GM12878 (cell line): ENCODE measurements around the gene STARD8. TPM values are rescaled to one million over a fixed set of nuclear protein-coding genes. Genes with fewer than 3 reads are reported as not detected.

Source experiments
- ATAC-seq: fragments of 200-7000 bp; cut with Tn5 transposase; 3 replicates; pipeline ENCODE4 v1.9.1; 2020; ENCODE audit warnings: mild to moderate bottlenecking, moderate library complexity
- BruUV-seq: library from RNA; stranded (reverse); fragments of 400-500 nt; replicated peaks from 2 replicates; lab custom pipeline; 2021; lab: Mats Ljungman, UMichigan
- CTCF ChIA-PET: fragments of 300-600 bp; sonication (Branson Sonifier 250); formaldehyde crosslinking; extraction: SDS; loops from one replicate; lab custom pipeline; 2021; ENCODE audit warnings: inconsistent platforms; lab: Yijun Ruan, JAX
- POLR2A ChIA-PET: fragments of 350-600 bp; formaldehyde crosslinking; extraction: SDS; loops from one replicate; lab custom pipeline; 2021; ENCODE audit warnings: inconsistent platforms; lab: Charles Lee
- RAD21 ChIA-PET: fragments of 300-600 bp; sonication (Branson Sonifier 250); formaldehyde crosslinking; loops from one replicate; lab custom pipeline; 2023; ENCODE audit warnings: antibody characterized with exemption; ENCODE audit not compliant: unreplicated experiment; lab: Charles Lee
- SMC1A ChIA-PET: fragments of 300-600 bp; sonication (Branson Sonifier 250); formaldehyde crosslinking; loops from one replicate; lab custom pipeline; 2023; ENCODE audit not compliant: unreplicated experiment, uncharacterized antibody; lab: Charles Lee
- DNase-seq: peaks from one replicate; pipeline ENCODE4 v3.0.0-alpha.2; 2011; ENCODE audit warnings: low read depth, low spot score
- FAIRE-seq: peaks from 3 replicates; lab custom pipeline; 2011; peaks lifted over from hg19 to GRCh38; lab: Jason Lieb, UNC
- H2AFZ ChIP-seq: 2 replicates; pipeline ENCODE4 v1.6.0; 2011; ENCODE audit warnings: low read depth, low read length, control low read depth; ENCODE audit not compliant: control insufficient read depth
- H3K27ac ChIP-seq: 2 replicates; pipeline ENCODE4 v1.5.1; 2011; ENCODE audit warnings: control low read depth; ENCODE audit not compliant: control insufficient read depth, insufficient read depth
- H3K27me3 ChIP-seq, 2 experiments: replicated peaks in 1 of 2; 2 replicates each; pipeline versions ENCODE4 v1.6.0 to v1.6.1; 2011; ENCODE audit warnings: low read length in 1 of 2; ENCODE audit not compliant: control insufficient read depth in 2 of 2, insufficient read depth in 2 of 2
- H3K36me3 ChIP-seq, 2 experiments: 2 replicates each; pipeline ENCODE4 v1.5.1; 2011; ENCODE audit warnings: low read length in 1 of 2; ENCODE audit not compliant: control insufficient read depth in 2 of 2, insufficient read depth in 2 of 2
- H3K4me1 ChIP-seq: 2 replicates; pipeline ENCODE4 v1.6.1; 2011; ENCODE audit warnings: mild to moderate bottlenecking, low read length, moderate library complexity, mixed read lengths; ENCODE audit not compliant: control insufficient read depth, insufficient read depth
- H3K4me2 ChIP-seq: 2 replicates; pipeline ENCODE4 v1.6.0; 2011; ENCODE audit warnings: control low read depth; ENCODE audit not compliant: control insufficient read depth, insufficient read depth
- H3K4me3 ChIP-seq: fragments of 200-600 bp; sonication (generic); 2 replicates; pipeline ENCODE4 v1.5.1; 2016
- H3K79me2 ChIP-seq: 2 replicates; pipeline ENCODE4 v1.6.0; 2011; ENCODE audit warnings: low read length; ENCODE audit not compliant: control insufficient read depth, insufficient read depth
- H3K9ac ChIP-seq: 2 replicates; pipeline ENCODE4 v1.8.0; 2011; ENCODE audit warnings: low read length, control low read depth, mixed read lengths; ENCODE audit not compliant: control insufficient read depth, insufficient read depth
- H3K9me3 ChIP-seq: replicated peaks from 3 replicates; pipeline ENCODE4 v1.5.1; 2011; ENCODE audit warnings: mild to moderate bottlenecking, low read length; ENCODE audit not compliant: control insufficient read depth, insufficient read depth
- H4K20me1 ChIP-seq: 2 replicates; pipeline ENCODE4 v1.6.0; 2011; ENCODE audit not compliant: control insufficient read depth, insufficient read depth
- ASH2L ChIP-seq: fragments of 300-600, 200-600 bp; sonication (generic); IDR thresholded peaks from 2 replicates; pipeline ENCODE4 v1.6.1; 2017; ENCODE audit warnings: low read depth, mild to moderate bottlenecking, borderline replicate concordance
- MEF2A ChIP-seq: IDR thresholded peaks from 2 replicates; pipeline ENCODE4 v1.6.1; 2011; ENCODE audit warnings: low read depth, mild to moderate bottlenecking, low read length, moderate library complexity; ENCODE audit not compliant: insufficient read depth
- WGBS: methylation state at CpG from one replicate; pipeline ENCODE4 v1.1.6; 2016; ENCODE audit warnings: low lambda C conversion rate; ENCODE audit not compliant: insufficient replicate concordance, insufficient coverage; ENCODE audit errors: missing lambda C conversion rate; 5-methylcytosine and 5-hydroxymethylcytosine counted together
- in situ Hi-C: fragments of 300-500 bp; cut with MboI; formaldehyde crosslinking; loops from 9 replicates; pipeline ENCODE4 v1.14.3; 2018; ENCODE audit warnings: mixed read lengths
- intact Hi-C: fragments of 100-400 bp; cut with micrococcal nuclease; formaldehyde crosslinking; loops from one replicate; pipeline ENCODE4 v1.14.2; 2022; ENCODE audit not compliant: unreplicated experiment
- polyA plus RNA-seq, 11 experiments: library from polyadenylated mRNA; depleted of rRNA in 4 of 11; unstranded in 6 of 11; stranded (reverse) in 5 of 11; fragments of >200 nt; fragmentation: Nextera tagmentation in 4 of 11; fragmentation: Illumina TruSeq in 1 of 11; extraction: Ambion mirVana in 4 of 11; extraction: Trizol in 1 of 11; gene quantifications; 1 replicate in 1 of 11; 2 replicates in 10 of 11; pipeline versions ENCODE4 v1.2.1 to v1.2.3, GENCODE V29; 2011 to 2016; ENCODE audit warnings: inconsistent platforms in 2 of 11, missing spikeins in 2 of 11, low read depth in 1 of 11
- total RNA-seq, 4 experiments: library from RNA; depleted of rRNA in 3 of 4; stranded (reverse); fragments of >200 nt in 3 of 4; fragmentation: Illumina TruSeq in 1 of 4; extraction: Trizol in 1 of 4; gene quantifications; 2 replicates each; pipeline versions ENCODE4 v1.2.1 to v1.2.3, GENCODE V29; 2013 to 2021
- TF ChIP-seq, protein P1 (sequence below): fragments of 450-650 bp; formaldehyde crosslinking; IDR thresholded peaks from 2 replicates; pipeline ENCODE4 v1.4.0; 2020; ENCODE audit warnings: mild to moderate bottlenecking, moderate library complexity

The STARD8 gene
- total and polyA plus RNA-seq, 10 of the 15 experiments (the other 5 are each of a cell fraction or from before 2014, with no cell fraction given) = 0.03 to 0.14 (median 0.07) TPM; not detected in 6

DNA sequence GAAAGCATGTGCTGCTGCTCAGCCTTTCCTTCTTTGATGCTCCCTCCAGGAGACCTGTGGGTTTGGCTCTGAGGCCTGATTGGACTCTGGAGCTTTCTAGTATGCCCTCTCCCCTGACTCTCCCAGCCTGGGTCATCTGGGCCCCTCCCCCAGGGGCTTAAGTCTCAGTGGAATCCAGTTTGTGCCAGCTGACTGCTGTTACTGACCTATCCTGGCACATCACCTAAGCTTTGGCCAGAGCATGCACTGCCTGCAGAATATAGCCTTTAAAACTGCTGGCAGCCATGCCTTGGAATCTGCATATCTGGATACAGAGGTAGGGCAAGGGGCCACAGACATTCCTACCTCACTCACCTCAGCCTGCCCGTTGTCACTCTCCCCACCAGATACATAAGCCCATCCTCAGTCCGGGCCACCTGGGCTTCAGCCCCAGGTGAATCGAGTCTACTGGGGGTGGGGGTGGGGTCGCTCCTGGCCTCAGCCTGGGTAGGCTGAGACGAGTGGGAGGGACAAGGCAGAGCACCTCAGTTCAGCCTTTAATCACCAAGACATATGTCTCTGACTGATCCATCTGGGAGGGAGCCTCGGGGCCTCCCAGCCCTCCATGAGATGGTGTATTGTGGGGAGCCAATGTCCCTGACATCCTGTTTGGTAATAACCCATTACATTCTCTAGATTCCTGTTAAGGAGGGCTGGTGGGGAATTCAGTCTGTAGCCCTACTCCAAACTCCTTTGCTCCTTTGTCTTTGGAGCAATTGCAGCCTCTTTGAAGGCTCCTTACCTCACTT is 61.2 kb downstream of the STARD8 start:
- H3K4me3 ChIP-seq = no peak overlapping the region
- H3K9me3 ChIP-seq = no peaks in the 10 kb centered on the region
- H4K20me1 ChIP-seq = no peaks in the 10 kb centered on the region
- DNase-seq (no peak), ATAC-seq (no peak), FAIRE-seq (no peak)
- no peak overlapping the region for H3K4me2 ChIP-seq
- H3K4me1 ChIP-seq = no peaks in the 10 kb centered on the region
- no peaks in the 10 kb centered on the region for H3K79me2 ChIP-seq
- 13% methylated on average over 6 of the region's 6 CpGs for WGBS
- H3K27ac ChIP-seq = no peak overlapping the region
- in situ Hi-C loops = no loop called here
- no TSS peak for BruUV-seq
- no peak overlapping the region for H2AFZ ChIP-seq
- ChIA-PET SMC1A (interaction anchor here (0.7 to 2.2 kb wide), 2 partner anchors 196 to 512 kb away, joined by 3 to 11 read pairs; no protein-coding TSS in a partner anchor), CTCF (interaction anchor here (0.6 to 2.6 kb wide), 5 partner anchors 24 to 512 kb away, joined by 3 to 15 read pairs (median 4); no protein-coding TSS in a partner anchor), POLR2A (no interaction called here), RAD21 (no interaction called here)
- H3K36me3 ChIP-seq = no peaks in the 10 kb centered on the region
- TF ChIP-seq, protein P1, sequence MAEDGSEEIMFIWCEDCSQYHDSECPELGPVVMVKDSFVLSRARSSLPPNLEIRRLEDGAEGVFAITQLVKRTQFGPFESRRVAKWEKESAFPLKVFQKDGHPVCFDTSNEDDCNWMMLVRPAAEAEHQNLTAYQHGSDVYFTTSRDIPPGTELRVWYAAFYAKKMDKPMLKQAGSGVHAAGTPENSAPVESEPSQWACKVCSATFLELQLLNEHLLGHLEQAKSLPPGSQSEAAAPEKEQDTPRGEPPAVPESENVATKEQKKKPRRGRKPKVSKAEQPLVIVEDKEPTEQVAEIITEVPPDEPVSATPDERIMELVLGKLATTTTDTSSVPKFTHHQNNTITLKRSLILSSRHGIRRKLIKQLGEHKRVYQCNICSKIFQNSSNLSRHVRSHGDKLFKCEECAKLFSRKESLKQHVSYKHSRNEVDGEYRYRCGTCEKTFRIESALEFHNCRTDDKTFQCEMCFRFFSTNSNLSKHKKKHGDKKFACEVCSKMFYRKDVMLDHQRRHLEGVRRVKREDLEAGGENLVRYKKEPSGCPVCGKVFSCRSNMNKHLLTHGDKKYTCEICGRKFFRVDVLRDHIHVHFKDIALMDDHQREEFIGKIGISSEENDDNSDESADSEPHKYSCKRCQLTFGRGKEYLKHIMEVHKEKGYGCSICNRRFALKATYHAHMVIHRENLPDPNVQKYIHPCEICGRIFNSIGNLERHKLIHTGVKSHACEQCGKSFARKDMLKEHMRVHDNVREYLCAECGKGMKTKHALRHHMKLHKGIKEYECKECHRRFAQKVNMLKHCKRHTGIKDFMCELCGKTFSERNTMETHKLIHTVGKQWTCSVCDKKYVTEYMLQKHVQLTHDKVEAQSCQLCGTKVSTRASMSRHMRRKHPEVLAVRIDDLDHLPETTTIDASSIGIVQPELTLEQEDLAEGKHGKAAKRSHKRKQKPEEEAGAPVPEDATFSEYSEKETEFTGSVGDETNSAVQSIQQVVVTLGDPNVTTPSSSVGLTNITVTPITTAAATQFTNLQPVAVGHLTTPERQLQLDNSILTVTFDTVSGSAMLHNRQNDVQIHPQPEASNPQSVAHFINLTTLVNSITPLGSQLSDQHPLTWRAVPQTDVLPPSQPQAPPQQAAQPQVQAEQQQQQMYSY = no peak
- TF ChIP-seq MEF2A (no peak), ASH2L (no peak)
- no peak overlapping the region for H3K9ac ChIP-seq
- peaks cover 0 to 2% of the 10 kb centered on the region in 2 experiments; a peak in 1 of 4 replicates for H3K27me3 ChIP-seq
- intact Hi-C loops = no loop called here
